Measurements from ENCODE around the gene ST3GAL4. TPM values are rescaled to one million over a fixed set of nuclear protein-coding genes. Genes with fewer than 3 reads are reported as not detected.

The ST3GAL4 gene
- total and polyA plus RNA-seq, 10 of the 15 experiments (the other 5 are each of a cell fraction or from before 2014, with no cell fraction given): 3.8 to 8.1 (median 6.5) TPM; not detected in 2

DNA sequence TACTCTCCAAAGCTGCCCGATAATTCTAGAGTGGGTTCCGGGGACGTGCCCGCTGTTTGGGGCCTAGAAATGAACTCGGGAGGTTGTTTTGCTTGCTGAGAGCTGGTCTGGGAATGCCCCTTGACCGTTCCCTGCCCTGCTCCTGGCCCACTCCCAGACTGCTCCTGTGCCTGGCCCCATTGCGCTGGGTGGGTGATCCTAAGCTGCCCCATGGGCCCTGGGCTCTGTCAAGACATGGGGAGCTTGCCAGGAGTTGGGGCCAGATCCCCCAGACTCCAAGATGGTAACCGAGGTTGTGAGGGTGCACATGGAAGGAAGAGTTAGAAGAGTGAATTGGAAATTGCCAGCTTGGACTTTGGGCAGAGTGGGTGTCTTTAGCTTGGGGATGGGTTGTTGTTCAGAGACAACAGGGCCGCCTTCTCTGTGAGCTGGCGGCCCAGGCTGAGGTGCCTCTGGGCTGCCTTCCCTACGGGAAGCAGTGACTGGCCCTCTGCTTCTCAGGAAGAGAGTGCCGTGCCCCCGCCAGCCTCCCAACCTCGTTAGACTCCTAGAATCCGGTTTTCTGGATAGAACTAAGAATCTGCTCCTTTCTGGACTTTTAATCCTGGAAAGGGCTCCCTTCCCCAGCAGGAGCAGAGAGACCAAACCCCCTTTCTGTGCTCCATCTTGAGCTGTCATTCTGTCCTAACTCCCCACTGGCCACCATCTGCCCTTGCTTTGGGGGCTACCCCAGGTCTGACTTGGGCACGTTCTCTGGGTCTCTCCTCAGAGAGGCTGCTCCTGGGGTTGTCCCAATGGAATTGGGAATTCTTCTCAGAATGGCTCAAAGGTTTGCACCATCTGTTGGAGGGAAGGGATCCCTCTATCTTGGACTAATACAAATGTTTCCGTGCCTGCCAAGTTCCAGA lies 1.8 kb downstream of the ST3GAL4 start:
- intact Hi-C loops (cut with micrococcal nuclease; ENCODE audit: unreplicated experiment): loop anchor here (5.0 kb wide), 1 partner anchor 60 kb away; no protein-coding TSS in a partner anchor
- Histone ChIP-seq H4K20me1 (ENCODE audit: control insufficient read depth, insufficient read depth) (no peaks in the 10 kb centered on the region), H2AFZ (ENCODE audit: control insufficient read depth, low read depth, low read length) (no peak overlapping the region), H3K4me2 (ENCODE audit: control insufficient read depth, insufficient read depth) (no peak overlapping the region), H3K4me1 (ENCODE audit: control insufficient read depth, insufficient read depth, low read length) (peaks cover 19% of the 10 kb centered on the region), H3K36me3 (ENCODE audit: control insufficient read depth in 2 of 2, insufficient read depth in 2 of 2, low read length in 1 of 2) (no peaks in the 10 kb centered on the region), H3K9me3 (replicated peaks; ENCODE audit: control insufficient read depth, insufficient read depth, low read length) (no peaks in the 10 kb centered on the region), H3K27me3 (replicated peaks in 1 of 2; ENCODE audit: control insufficient read depth in 2 of 2, insufficient read depth in 2 of 2, low read length in 1 of 2) (no peaks in the 10 kb centered on the region), H3K79me2 (ENCODE audit: control insufficient read depth, insufficient read depth, low read length) (peaks cover 16% of the 10 kb centered on the region), H3K4me3 (no peak overlapping the region), H3K27ac (ENCODE audit: control insufficient read depth, insufficient read depth) (no peak overlapping the region), H3K9ac (ENCODE audit: control insufficient read depth, insufficient read depth, low read length) (no peak overlapping the region)
- ChIA-PET POLR2A (interaction anchor here (1.3 kb wide), 1 partner anchor 9 kb away, joined by 4 read pairs; no protein-coding TSS in a partner anchor), SMC1A (ENCODE audit: uncharacterized antibody, unreplicated experiment) (interaction anchor here (1.5 kb wide), 1 partner anchor 123 kb away, joined by 3 read pairs; no protein-coding TSS in a partner anchor), CTCF (interaction anchor here (0.6 to 5.2 kb wide), 3 partner anchors 37 to 46 kb away, joined by 3 to 22 read pairs (median 3); no protein-coding TSS in a partner anchor), RAD21 (ENCODE audit: unreplicated experiment) (interaction anchor here (2.4 kb wide), 1 partner anchor 46 kb away, joined by 8 read pairs; no protein-coding TSS in a partner anchor)
- no peak for TF ChIP-seq BCL3 (IDR thresholded peaks at IDR 0.05; ENCODE audit: borderline replicate concordance, insufficient read depth, low read depth, low read length, poor library complexity, severe bottlenecking)
- no peak for TF ChIP-seq SREBF1 (IDR thresholded peaks at IDR 0.05; ENCODE audit: low read length)
- no peak for TF ChIP-seq JUND (IDR thresholded peaks at IDR 0.05; ENCODE audit: low read depth, low read length)
- no peak for TF ChIP-seq FOXM1 (IDR thresholded peaks at IDR 0.05; ENCODE audit: low read depth, low read length)
- TF ChIP-seq KLF5 (IDR thresholded peaks at IDR 0.05; ENCODE audit: partially characterized antibody): no peak
- no peak for TF ChIP-seq NFIC (IDR thresholded peaks at IDR 0.05; ENCODE audit: low read depth, low read length)
- TF ChIP-seq, protein P1, sequence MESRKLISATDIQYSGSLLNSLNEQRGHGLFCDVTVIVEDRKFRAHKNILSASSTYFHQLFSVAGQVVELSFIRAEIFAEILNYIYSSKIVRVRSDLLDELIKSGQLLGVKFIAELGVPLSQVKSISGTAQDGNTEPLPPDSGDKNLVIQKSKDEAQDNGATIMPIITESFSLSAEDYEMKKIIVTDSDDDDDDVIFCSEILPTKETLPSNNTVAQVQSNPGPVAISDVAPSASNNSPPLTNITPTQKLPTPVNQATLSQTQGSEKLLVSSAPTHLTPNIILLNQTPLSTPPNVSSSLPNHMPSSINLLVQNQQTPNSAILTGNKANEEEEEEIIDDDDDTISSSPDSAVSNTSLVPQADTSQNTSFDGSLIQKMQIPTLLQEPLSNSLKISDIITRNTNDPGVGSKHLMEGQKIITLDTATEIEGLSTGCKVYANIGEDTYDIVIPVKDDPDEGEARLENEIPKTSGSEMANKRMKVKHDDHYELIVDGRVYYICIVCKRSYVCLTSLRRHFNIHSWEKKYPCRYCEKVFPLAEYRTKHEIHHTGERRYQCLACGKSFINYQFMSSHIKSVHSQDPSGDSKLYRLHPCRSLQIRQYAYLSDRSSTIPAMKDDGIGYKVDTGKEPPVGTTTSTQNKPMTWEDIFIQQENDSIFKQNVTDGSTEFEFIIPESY (IDR thresholded peaks at IDR 0.05): no peak
- TF ChIP-seq SIX5 (IDR thresholded peaks at IDR 0.05; ENCODE audit: low read depth, low read length, severe bottlenecking): no peak
- TF ChIP-seq, protein P2, sequence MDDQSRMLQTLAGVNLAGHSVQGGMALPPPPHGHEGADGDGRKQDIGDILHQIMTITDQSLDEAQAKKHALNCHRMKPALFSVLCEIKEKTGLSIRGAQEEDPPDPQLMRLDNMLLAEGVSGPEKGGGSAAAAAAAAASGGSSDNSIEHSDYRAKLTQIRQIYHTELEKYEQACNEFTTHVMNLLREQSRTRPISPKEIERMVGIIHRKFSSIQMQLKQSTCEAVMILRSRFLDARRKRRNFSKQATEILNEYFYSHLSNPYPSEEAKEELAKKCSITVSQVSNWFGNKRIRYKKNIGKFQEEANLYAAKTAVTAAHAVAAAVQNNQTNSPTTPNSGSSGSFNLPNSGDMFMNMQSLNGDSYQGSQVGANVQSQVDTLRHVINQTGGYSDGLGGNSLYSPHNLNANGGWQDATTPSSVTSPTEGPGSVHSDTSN (IDR thresholded peaks at IDR 0.05; ENCODE audit: insufficient replicate concordance, low read depth, low read length): no peak
- no peak for TF ChIP-seq TBL1XR1 (IDR thresholded peaks at IDR 0.05; ENCODE audit: low read depth, low read length)
- no peak for TF ChIP-seq ESRRA (IDR thresholded peaks at IDR 0.05; ENCODE audit: low read length)
- in situ Hi-C loops (cut with MboI): no loop called here
- FAIRE-seq (no peak), DNase-seq (ENCODE audit: low read depth, low spot score) (no peak), ATAC-seq (no peak)
- 77% methylated on average over 17 of the region's 17 CpGs for WGBS (ENCODE audit: insufficient coverage, insufficient replicate concordance, low lambda C conversion rate, missing lambda C conversion rate)
- BruUV-seq (replicated peaks): no TSS peak

Measured in GM12878 (cell line).